Effector CD4-positive, alpha-beta T cell (primary cell): ENCODE results near the gene CTSZ.
"Not testable (repeated sequence)": the region's sequence is repeated elsewhere in the genome, so short reads cannot be mapped to it uniquely, and the experiment has no call there.

Experiments
- DNase-seq: peaks from one replicate; pipeline ENCODE4 v3.0.0-alpha.2; 2020

CTSZ gene

DNA sequence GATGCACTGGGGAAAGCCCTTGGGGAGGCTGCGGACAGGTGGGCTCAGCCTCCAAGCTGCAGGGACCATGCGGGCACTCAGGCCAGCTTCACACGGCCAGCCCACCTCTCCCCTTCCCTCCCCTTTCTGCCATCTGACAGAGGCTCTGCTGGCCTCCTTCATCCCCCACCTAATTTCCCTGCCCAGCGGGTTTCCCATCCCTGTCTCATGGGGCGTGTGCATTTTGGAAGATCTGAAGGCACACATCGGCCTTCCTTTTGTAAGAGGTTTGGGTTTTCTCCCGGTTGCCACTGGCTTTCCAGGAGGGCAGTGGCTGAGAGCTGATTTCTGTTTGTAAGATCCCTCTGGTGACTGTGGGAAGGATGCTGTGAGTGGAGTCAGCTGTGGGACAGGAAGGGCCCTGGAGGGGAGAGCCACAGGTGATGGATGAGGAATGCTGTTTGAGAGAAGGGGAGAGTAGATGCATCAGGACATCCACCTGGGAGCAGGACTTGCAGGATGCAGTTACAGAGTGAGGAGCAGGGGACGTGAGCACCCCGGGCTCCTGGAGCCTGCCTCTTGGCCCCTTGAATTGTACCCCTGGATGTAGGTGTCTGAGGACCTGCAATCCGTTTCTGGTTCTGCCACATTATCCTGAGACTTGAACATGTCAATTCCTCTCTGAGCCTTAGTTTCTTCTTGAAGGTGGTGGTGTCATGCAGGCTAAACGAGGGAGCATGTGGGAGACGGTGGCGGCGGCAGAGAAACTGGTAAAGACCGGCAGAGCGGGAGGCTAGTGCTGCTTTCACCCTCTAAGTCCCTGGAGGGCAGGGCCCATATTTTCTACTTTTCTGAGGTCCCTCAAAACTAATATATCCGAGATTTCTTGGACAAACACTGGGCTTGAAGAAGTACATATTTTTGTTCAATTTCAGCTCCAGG lies 6.2 kb upstream of the CTSZ start:
- DNase-seq: no peak

GRCh38 chr20:59011874-59012157 lies 4.8 kb upstream of the CTSZ start:
- DNase-seq: not testable (repeated sequence)

DNA sequence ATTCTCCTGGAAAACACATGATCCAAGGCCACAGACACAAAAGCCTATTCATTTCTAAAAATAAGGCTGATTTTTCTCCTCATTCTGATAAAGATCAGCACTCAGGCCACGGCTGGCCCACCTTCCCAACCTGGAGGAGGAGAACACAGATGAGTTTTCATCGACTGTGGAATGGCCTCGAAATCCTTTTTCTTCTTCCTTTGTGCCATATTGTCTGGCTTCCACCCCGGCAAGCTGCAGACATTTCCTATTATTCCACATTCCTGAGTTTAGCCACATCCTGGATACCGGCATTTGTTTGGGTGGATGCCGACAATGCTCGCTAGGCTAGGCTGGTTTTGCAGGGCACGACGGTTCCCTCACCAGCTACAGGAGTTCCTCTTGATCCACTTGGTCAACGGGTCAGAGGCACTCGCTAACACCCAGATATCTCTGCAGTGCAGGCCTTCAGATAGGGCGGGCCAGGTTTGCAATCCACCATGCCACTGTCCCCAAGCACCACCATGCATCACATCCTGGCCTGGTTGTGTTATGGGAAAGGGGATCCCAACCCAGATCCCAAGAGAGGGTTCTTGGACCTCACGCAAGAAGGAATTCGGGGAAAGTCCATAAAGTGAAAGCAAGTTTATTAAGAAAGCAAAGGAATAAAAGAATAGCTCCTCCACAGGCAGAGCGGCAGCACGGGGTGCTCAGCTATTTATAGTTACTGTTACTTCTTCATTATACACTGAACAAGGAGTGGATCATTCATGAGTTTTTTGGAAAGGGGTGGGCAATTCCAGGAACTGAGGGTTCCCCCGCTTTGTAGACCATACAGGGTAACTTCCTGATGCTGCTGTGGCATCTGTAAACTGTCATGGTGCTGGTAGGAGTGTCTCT lies 4.2 kb upstream of the CTSZ start:
- DNase-seq: no peak

DNA sequence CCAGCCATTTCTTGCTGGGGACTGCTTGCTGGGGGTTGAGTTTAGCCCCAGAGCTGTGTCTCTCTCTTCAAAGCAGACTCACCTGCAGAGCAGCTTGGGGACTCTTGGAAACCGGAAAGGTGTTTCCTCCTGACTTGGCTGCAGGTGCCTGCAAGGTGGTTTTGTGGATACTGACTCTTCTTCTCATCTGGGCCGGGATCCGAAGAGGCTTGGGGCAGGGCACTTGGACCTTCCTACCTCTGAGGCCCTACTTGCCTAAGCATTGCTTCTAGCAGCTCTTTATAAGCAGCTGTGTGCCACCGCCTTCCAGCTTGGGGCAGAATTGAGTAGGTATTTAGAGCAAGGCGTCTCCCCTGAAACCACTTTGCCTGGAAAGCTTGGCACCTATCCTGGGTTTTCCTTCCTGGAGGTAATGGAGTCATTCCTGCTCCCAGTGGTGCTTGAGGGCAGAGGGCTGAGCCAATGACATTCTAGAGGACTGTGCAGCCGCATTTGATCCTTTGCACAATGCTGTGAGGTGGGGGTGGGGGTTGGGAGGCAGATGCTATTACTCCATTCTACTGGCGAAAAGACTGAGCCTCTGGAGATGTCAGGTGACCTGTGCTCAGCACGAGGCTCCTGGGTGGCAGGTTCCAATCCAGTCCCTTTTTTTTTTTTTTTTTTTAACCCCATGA lies 3.4 kb upstream of the CTSZ start:
- DNase-seq: no peak

DNA sequence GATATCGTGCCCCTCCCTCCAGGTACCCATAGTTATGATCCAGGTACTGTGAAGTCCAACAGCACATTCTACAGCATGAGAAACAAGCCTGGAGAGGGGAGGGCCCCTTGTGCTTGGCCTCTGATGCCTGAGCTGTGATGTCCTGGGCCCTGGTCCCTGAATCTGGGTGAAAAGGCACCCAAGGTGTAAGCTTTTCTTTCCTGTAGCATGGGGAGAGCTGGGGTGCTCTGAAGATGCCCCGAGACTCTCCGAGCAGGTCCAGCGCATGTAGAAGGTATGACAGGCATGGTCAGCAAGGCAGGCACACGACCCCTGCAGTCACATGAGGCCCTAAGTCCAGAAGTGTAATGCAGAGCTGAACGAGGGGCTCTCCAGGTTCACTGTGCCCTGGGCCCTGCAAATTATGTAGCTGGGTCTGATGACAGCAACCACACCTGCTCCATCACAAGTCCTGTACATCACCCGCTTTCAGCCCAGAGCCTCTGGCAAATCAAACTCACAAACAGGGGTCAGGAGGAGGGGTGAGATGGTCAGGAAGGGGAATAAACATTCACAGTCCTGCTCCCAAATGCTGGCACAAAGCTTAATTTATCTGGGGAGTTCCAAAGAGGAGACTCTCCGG lies 1.8 kb upstream of the CTSZ start:
- DNase-seq: no peak

DNA sequence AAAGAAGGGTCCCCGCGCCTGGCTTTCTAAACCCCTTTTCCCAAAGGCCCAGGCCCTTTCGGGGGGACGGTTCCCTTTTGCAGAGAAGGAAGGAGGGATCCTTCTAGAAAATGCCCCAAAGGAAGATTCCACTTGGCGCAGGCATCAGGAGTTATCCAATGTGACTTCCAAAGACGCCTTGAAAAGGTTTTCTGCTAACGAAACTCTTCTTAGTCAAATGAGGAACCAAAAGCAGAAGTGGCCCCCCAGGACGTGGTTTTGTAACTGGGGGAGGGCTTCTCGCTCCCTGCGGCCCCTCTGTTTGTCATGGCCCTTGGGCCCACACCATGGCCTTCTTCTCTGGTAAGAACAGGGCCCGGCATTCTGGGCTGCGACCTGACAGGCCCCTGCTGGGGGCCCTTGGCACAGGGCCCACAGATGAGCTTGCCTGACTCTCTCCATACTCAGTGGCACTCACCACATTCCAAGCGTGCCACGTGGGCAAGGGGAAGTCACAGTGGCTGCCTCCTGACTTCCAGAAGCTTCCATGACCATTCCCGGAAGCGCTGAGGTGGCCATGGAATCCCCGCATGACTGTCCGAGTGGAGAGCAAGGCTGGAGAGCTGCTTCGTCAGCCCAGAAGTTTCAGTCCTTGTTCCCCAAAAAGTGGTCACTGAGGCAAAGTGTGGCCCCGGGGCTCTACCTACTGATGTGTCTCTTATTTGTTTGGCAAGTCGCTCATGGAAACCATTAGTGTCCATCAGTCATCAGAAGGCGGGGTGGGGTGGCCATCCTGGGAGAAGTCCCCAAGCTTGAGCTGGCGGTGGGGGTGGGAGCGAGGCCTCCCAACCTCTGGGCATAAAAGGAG lies 834 bp upstream of the CTSZ start:
- DNase-seq: no peak

DNA sequence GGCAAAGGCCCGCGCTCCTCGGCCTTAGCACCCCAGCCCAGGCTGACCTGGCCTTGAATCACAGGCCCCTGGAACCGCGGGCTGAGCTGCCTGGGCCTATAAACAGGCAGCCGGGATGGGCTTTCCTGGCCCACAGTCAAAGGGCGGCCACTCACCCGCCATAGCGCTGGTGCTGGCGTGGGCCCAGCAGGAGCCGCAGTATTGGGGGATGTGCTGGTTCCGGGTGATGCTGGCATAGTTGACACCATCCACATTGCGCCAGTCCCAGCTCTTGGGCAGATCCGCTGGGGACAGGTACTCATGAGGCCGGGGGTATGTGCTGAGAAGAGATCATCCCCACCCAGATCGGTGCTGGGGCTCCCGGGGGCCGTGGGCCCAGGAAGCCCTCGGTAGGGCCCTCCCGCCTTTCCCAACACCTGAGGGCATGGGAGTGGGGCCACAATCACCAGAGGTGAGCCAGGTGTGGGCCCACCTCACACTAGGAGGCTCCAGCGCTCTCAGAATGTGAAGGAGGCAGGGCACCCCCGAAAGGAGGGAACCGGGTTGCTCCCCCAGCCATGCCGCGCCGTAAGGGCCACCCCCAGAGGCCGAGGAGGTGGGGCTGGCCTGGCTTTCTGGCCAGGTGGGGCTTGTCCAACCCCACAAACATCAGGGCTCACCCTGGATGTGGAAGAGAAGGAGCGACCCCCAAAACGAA lies 739 bp downstream of the CTSZ start:
- DNase-seq: no peak

DNA sequence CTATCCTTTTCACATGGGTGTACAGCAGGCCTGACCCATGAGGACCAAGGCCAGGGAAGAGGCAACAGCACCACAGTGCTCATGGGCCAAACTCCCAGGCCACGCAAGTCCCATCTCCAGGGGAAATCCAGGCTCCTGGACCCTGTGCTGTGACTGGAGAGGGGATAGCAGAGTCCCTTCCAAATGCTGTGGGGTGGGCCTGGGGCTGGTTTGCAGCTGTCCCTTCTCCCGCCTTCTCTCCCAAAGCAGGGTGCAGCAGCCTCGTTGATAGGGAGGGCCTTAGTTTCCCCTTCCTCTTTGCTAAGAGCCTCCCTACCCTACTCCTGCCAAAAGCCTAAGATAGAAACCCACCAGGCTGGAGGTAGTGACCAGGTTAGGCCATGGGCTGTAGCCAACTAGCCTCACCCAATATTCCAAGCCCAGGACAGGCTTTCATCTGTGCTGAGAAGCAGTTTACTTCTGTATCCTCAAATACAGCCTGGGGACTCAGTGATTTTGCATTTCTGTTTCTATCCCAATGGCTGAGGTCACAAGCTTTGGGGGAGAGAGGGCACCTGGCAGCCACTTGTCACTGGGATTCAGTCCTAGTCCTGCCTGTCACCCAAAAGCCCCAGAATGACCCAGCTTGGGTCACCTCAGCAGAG lies 1.4 kb downstream of the CTSZ start:
- DNase-seq: no peak

GRCh38 chr20:59004763-59005522 lies 2.1 kb downstream of the CTSZ start:
- DNase-seq: no peak

DNA sequence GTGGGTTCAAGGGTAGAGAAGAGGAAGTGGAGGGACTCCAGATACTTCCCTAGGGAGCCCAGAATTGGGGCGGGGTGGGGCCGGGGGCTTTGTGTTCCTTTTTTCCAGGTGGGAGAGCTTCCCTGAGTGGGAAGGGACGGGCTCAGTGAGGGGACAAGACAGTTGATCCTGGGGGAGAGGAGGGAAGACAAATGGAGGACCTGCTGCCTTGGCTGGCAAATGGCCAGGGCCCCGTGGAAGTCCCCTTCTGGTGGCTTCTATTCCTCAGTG lies 2.6 kb downstream of the CTSZ start:
- DNase-seq: peak; percentile 55

- DNase-seq: no peak
Observed at GRCh38 chr20:59003836-59004492, 3.1 kb downstream of the CTSZ start.

DNA sequence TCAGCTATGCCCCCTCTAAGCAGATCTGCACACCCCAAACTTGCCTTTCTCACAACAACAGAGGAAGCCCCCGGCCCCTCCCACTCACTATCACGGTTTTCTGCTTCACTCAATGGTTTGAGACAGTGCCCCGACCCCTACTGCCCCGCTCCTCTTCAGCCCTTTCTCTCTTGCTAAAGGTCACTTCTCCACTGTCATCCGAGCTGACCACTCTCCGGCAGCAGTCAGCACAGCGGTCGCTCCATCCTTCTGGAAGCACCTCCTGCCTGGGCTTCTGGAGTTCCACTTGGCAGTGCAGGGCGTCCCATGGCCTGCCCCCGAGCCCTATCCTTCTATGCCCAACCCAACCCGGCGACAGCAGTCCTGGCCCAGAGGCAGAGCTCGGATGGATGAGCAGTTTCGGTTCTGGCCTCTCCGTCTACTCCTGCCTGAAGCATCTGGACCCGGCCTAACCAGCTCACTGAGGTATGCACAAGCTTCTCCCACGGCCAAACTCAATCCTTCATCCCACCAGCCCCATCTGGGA lies 4.1 kb downstream of the CTSZ start:
- DNase-seq: no peak

GRCh38 chr20:59002388-59002787 lies 4.7 kb downstream of the CTSZ start:
- DNase-seq: no peak

DNA sequence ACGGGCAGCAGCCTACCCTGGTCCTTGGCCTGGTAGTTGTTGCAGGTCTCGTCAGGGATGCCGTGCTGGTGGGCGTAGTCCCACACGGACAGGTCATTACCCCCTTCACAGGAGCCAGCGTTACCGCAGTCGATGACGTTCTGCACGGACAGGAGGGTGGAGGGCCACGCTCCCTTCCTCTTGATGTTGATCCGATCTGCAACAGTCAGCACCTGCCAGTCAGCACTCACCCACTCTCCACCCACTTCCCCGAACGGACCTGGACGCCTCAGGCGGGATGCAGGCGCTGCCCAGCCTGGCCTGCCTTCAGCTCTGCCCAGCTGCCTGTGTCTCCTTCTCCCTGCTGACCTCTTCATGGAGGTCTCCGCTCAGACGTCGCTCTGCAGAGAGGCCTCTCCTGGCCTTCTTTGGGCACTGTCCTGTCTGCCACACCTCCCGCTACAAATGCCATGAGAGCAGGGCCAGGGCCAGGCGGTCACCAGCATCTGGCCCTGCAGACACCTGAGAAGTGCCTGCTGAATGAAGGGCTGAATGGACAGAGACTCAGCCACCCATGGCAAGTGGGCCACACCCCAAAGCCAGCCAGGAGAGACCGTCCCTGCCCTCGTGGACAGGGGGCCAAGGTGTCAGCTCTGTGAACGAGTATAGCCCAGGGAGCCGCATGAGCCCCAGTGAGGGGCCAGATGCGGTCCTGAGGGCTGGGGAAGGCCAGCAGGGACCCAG lies 5.4 kb downstream of the CTSZ start:
- no peak for DNase-seq

DNA sequence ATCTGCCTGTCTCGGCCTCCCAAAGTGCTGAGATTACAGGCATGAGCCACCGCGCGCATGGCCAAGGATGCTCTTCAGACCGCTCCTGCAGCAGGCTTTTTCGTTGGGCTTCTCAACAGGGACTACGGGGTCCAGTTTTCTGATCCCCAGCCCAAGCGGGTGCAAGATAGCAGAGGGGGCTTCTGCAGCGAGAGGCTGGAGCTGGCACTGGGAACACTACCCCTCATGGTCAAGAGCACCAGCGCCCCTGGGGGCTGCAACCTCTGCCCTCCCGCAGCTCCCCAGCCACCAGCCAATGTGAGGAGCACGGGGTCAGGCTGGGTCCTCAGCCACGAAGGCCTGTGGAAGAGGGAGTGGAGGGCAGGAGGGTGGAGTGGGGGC lies 6.0 kb downstream of the CTSZ start:
- no peak for DNase-seq

DNA sequence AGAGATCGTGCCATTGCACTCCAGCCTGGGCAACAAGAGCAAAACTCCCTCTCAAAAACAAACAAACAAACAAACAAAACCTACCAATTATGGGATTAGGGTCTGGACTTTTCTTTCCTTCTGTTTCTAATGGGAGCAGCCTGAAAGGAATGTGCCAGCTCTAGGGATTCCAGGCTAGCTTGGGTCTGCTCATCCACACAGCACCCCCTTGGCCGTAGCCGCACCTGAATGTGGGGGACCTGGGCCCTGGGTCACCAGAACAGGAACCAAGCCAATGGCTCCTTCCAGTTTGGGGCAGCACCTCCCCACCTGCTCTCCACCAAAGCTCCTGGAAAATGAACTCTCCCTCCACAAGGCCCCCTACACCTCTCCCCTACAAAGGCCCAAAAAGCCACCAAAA lies 6.7 kb downstream of the CTSZ start:
- DNase-seq: no peak

DNA sequence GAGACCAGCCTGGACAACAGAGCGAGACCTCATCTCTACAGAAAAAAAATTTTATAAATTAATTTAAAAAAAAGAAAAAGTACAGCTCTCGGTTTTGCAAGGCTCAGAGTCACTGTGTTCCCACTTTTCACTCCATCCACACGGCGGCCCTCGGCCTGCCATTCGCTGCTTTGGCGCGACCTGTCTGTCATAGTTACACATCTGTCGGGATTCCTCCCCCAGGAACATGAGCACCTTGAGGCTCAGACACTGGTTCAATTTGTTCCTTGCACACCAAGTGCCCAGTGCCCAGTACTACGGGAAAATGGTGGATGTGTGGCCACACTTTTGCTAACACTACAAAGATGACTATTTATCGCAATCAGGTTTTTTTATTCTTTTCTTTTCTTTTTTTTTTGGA lies 8.4 kb downstream of the CTSZ start:
- no peak for DNase-seq

- no peak for DNase-seq
Observed at GRCh38 chr20:58997141-58997770, 9.8 kb downstream of the CTSZ start.
